Esophagus (tissue), 2 donors: Measurements from ENCODE around the gene KCNV2. TPM values are rescaled to one million over a fixed set of nuclear protein-coding genes. Genes with fewer than 3 reads are reported as not detected.

Experiments used
- H3K27ac ChIP-seq, 2 donors: one replicate each; pipeline ENCODE4 v1.5.1; 2013; ENCODE audit warnings: low read depth in 2 of 2, mild to moderate bottlenecking in 2 of 2, inconsistent platforms in 1 of 2, low read length in 1 of 2, moderate library complexity in 1 of 2
- H3K27me3 ChIP-seq, 2 donors: one replicate each; pipeline ENCODE4 v1.6.1; 2013; ENCODE audit warnings: low read length in 2 of 2, control low read depth in 1 of 2, mild to moderate bottlenecking in 1 of 2; ENCODE audit not compliant: insufficient read depth in 2 of 2, control insufficient read depth in 1 of 2
- H3K36me3 ChIP-seq, 2 donors: one replicate each; pipeline ENCODE4 v1.6.1; 2013; ENCODE audit warnings: low read length in 1 of 2; ENCODE audit not compliant: control insufficient read depth in 2 of 2, insufficient read depth in 2 of 2
- H3K4me1 ChIP-seq, 2 donors: one replicate each; pipeline ENCODE4 v1.6.1; 2013; ENCODE audit warnings: low read length in 1 of 2; ENCODE audit not compliant: control insufficient read depth in 2 of 2, insufficient read depth in 2 of 2
- H3K4me3 ChIP-seq, 2 donors: one replicate each; pipeline ENCODE4 v1.5.1; 2013; ENCODE audit warnings: low read length in 2 of 2, mild to moderate bottlenecking in 2 of 2, low read depth in 1 of 2, moderate library complexity in 1 of 2
- H3K9me3 ChIP-seq, 2 donors: one replicate each; pipeline ENCODE4 v1.6.1; 2013; ENCODE audit warnings: mild to moderate bottlenecking in 2 of 2, low read depth in 1 of 2, low read length in 1 of 2, moderate library complexity in 1 of 2; ENCODE audit not compliant: control insufficient read depth in 2 of 2, insufficient read depth in 1 of 2
- WGBS, 2 donors: extraction: QIAGEN DNeasy Blood & Tissue Kit; methylation state at CpG; one replicate each; pipeline ENCODE4 v1.1.7; 2013; 5-methylcytosine and 5-hydroxymethylcytosine counted together
- polyA plus RNA-seq, 2 donors: library from polyadenylated mRNA; stranded (reverse); fragments of 200-250 nt; gene quantifications; one replicate each; pipeline ENCODE4 v1.2.3, GENCODE V29; 2013
- donor health status: healthy with polysubstance abuse.
- donor health status: Bipolar disorder and iron deficiency.

KCNV2 gene
- polyA plus RNA-seq, 2 donors = not detected

DNA sequence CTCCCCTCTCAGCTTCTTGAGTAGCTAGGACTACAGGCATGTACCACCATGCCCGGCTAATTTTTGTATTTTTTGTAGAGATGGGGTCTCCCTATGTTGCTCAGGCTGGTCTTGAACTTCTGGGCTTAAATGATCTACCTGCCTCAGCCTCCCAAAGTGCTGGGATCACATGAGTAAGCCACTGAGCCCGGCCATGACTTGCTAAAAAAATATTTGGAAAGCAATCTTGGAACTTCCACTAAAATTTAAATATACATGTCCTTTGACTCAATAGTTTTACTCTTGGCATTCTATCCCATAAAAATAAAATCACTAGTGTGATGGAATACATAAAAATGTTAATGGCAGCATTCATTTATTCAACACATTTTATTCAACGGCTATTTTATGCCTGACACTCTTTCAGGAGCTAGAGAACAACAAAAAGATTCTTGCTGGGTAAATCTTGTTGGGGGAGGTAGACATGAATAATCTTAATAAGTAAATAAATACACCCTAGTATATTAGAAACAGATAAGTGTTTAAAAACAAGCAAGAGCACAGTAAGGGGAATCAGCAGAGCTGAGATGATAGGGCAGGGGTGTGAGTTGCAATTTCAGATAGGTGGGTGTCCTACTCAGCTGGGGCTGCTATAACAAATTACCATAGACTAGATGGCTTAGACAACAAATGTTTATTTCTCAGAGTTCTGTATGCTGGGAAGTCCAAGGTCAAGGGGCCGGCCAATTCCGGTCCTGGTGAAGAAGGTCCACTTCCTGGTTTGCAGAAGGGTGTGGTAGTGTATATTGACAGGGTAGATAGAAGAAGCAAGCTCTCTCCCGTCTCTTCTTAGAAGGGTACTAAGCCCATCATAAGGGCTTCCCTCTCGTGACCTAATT lies 50.7 kb downstream of the KCNV2 start:
- H3K9me3 ChIP-seq = no peaks in the 10 kb centered on the region
- whole genome bisulfite sequencing, 2 donors = 73 to 80% methylated on average over 7 of the region's 7 CpGs

DNA sequence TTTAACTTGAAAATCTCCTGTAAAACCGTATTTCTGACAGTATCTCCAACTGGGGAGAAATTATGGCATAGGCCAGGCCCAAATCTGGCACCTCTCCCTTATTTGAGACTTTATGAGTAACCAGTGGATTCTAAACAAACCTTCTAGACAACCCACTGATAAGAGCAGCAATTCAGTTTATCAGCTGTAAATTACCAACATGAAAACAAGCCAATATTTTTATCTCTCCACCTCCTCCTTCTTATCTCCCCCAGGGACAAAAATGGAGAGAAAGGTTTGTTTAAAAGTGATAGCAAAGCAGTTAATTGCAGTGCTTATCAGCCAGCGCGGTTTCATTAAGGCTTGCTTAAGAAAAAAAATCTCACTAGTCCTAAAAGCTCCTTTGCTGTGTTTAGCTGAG lies 53.8 kb downstream of the KCNV2 start:
- H3K4me3 ChIP-seq = no peak overlapping the region
- H3K27ac ChIP-seq = no peak overlapping the region
- H3K27me3 ChIP-seq = no peaks in the 10 kb centered on the region
- H3K9me3 ChIP-seq = no peaks in the 10 kb centered on the region
- H3K36me3 ChIP-seq = peaks cover 6 to 13% of the 10 kb centered on the region in 2 donors
- no peaks in the 10 kb centered on the region for H3K4me1 ChIP-seq
- 56 to 81% methylated on average over 3 of the region's 3 CpGs for WGBS, 2 donors

More for the DNA sequence above, 50.7 kb downstream of the KCNV2 start:
- Histone ChIP-seq H3K27ac (no peak overlapping the region), H3K36me3 (peaks cover 5 to 9% of the 10 kb centered on the region in 2 donors), H3K4me3 (no peak overlapping the region), H3K4me1 (no peaks in the 10 kb centered on the region), H3K27me3 (no peaks in the 10 kb centered on the region)

- peaks cover 6 to 13% of the 10 kb centered on the region in 2 donors for H3K36me3 ChIP-seq
- H3K4me3 ChIP-seq = no peak overlapping the region
- no peaks in the 10 kb centered on the region for H3K9me3 ChIP-seq
- no peaks in the 10 kb centered on the region for H3K27me3 ChIP-seq
- H3K27ac ChIP-seq = no peak overlapping the region
- H3K4me1 ChIP-seq = no peaks in the 10 kb centered on the region
Measured at GRCh38 chr9:2771661-2772060, 54.4 kb downstream of the KCNV2 start.

DNA sequence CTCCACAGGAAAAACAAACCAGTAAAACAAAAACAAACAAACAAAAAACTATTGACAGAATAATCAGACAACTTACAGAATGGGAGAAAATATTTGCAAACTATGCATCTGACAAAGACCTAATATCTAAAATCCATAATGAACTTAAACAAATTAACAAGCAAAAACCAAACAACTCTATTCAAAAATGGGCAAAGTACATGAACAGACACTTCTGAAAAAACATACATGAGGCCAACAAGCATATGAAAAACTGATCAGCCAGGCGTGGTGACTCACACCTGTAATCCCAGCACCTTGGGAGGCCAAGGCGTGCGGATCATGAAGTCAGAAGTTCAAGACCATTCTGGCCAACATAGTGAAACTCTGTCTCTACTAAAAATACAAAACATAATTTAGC lies 60.1 kb downstream of the KCNV2 start:
- no peaks in the 10 kb centered on the region for H3K4me1 ChIP-seq
- H3K27ac ChIP-seq = no peak overlapping the region
- peaks cover 3 to 6% of the 10 kb centered on the region in 2 donors for H3K9me3 ChIP-seq
- no peaks in the 10 kb centered on the region for H3K27me3 ChIP-seq
- H3K4me3 ChIP-seq = no peak overlapping the region
- H3K36me3 ChIP-seq = peaks cover 10 to 12% of the 10 kb centered on the region in 2 donors
- 98 to 99% methylated on average over 3 of the region's 3 CpGs for WGBS, 2 donors

- 80 to 94% methylated on average over 2 of the region's 2 CpGs for WGBS, 2 donors
- Histone ChIP-seq H3K4me1 (no peaks in the 10 kb centered on the region), H3K36me3 (peaks cover 5 to 6% of the 10 kb centered on the region in 2 donors), H3K9me3 (peaks cover 3 to 6% of the 10 kb centered on the region in 2 donors), H3K27me3 (no peaks in the 10 kb centered on the region), H3K4me3 (no peak overlapping the region), H3K27ac (no peak overlapping the region)
Measured at GRCh38 chr9:2778816-2779215, 61.5 kb downstream of the KCNV2 start.

Other genes with a start within 250 kb of the KCNV2 start
- 10 to 100 TPM; 11.0 to 13.4 TPM for gene VLDLR, start 95.7 kb upstream of the KCNV2 start, polyA plus RNA-seq
- 10 to 100 TPM; 22.7 to 33.8 TPM for gene PUM3, start 126.6 kb downstream of the KCNV2 start, polyA plus RNA-seq